GM18868 (cell line): Measurements from ENCODE around the gene SLC39A9.
"Not testable (repeated sequence)": the region's sequence is repeated elsewhere in the genome, so short reads cannot be mapped to it uniquely, and the experiment has no call there.

ENCODE experiments used
- ATAC-seq: cut with Tn5 transposase; IDR thresholded peaks from one replicate; pipeline ENCODE4 v1.9.1; 2021; ENCODE audit warnings: mild to moderate bottlenecking, moderate library complexity; ENCODE audit not compliant: unreplicated experiment

The SLC39A9 gene

GRCh38 chr14:69366761-69367160, 31.7 kb upstream of the SLC39A9 start:
- ATAC-seq, result no peak

DNA sequence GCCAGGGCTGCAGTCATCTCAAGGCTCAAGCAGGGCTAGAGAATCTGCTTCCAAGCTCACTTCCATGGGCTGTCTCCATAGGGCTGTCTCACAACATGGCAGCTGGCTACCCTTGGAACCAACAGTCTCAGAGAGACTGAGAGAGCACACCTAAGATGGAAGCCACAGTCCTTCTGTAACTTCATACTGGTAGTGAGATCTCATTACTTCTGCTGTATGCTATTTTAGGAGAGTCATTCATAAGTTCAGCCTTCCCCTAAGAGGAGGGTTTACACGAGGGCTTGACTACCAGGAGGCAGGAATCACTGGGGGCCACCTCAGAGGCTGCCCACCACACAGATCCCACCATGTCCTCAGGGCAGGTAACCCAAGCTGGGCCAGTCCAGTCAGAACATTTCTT, 30.1 kb upstream of the SLC39A9 start:
- ATAC-seq, result no peak

GRCh38 chr14:69370061-69370460, 28.4 kb upstream of the SLC39A9 start:
- no peak for ATAC-seq

DNA sequence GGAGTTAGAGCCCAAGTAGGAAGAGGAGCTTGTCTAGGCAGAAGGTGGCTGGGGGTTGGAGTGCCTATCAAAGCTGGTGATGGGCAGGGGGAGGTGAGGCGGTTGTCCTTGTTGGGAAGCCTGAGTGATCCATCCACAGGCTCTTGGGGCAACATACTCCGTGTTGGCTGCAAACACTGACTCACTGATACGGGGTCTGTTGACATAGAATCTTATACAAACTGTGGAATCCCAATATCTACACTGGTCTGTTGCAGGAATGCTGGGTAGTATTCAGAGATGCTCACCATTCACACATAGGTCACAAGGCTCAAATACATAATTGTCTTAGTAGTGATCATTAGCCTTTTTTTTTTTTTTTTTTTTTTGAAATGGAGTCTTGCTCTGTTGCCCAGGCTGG, 26.3 kb upstream of the SLC39A9 start:
- ATAC-seq, result no peak

GRCh38 chr14:69373104-69373503, 25.4 kb upstream of the SLC39A9 start:
- ATAC-seq, result no peak

- ATAC-seq, result no peak
These were observed 24.3 kb upstream of the SLC39A9 start for GRCh38 chr14:69374235-69374634.

DNA sequence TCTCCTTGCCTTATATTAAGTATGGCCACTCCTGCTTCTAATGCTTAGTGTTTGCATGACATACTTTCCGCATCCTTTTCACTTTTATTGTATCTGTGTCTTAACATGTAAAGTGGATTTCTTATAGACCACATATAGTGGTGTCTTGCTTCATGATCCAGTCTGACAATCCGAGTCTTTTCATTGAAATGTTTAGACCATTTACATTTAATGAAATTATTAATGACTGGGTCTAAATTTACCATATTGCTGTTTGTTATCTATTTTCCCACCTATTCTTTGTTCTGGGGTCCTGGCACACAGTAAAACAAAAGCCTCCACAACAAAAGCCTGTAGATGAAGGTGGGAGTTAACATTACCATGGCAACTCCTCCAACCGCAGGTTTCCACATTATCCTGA, 23.3 kb upstream of the SLC39A9 start:
- no peak for ATAC-seq

- ATAC-seq, result no peak
These were observed 22.8 kb upstream of the SLC39A9 start for GRCh38 chr14:69375722-69376121.

GRCh38 chr14:69376439-69376838, 22.1 kb upstream of the SLC39A9 start:
- no peak for ATAC-seq

GRCh38 chr14:69378274-69378673, 20.2 kb upstream of the SLC39A9 start:
- ATAC-seq, result no peak

GRCh38 chr14:69387311-69387710, 11.2 kb upstream of the SLC39A9 start:
- no peak for ATAC-seq

DNA sequence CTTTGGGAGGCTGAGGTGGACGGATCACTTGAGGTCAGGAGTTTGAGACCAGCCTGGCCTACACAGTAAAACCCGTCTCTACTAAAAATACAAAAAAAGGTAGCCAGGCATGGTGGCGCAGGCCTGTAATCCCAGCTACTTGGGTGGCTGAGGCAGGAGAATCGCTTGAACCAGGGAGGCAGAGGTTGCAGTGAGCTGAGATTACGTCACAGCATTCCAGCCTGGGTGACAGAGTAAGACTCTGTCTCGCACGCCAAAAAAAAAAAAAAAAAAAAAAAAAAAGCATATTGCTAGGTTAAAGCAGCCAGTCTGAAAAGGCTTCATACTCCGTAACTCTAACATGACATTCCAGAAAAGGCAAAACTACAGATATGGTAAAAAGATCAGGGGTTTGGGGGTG, 7.1 kb upstream of the SLC39A9 start:
- not testable (repeated sequence) for ATAC-seq

DNA sequence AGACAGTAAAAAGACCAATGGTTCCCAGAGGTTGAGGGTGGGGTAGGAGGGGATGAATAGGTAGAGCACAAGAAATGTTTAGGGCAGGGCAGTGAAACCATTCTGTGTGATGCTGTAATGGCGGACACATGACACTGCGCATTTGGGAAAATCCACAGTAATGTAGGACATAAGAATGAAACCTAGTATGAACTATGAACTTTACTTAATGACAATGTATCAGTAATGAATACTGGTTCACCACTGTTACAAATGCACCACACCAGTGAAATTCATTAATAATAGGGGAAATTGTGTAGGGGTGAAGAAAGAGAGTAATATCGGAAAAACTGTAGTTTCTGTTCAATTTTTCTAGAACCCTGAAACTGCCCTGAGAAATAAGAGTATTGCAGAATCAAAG, 6.0 kb upstream of the SLC39A9 start:
- ATAC-seq, result peak; percentile 49

DNA sequence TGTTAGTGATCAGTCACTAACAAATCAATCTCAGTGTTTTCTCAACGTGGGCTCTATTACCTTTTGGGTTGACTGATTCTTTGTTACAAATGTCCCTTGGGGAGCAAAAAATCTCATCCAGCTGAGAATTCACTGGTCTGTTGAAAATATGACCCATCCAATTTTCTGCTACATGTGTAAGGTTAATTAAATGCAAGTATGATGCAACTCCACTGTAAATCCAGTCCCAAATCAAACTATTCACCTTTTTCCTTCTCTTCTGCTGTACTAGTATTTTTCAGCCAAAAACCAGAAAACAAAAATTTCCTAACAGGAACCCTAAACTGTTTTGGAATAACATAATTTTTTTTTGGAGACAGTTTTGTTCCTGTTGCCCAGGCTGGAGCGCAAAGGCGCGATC, 2.6 kb upstream of the SLC39A9 start:
- no peak for ATAC-seq

GRCh38 chr14:69398818-69399210, 322 bp downstream of the SLC39A9 start:
- peak; percentile 17 for ATAC-seq

DNA sequence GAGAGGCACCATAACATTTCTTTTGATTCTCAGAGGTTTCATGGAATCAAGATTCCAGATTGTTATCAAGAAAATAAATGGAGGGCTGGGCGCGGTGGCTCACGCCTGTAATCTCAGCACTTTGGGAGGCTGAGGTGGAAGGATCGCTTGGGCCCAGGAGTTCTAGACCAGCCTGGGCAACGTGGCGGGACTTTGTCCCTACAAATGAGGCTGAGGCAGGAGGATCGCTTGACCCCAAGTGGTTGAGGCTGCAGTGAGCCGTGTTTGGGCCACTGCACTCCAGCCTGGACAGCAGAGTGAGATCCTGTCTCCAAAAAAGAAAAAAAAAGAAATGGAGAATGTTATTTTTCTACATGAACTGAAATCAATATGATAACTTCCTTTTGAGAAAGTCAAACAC, 1.3 kb downstream of the SLC39A9 start:
- no peak for ATAC-seq

DNA sequence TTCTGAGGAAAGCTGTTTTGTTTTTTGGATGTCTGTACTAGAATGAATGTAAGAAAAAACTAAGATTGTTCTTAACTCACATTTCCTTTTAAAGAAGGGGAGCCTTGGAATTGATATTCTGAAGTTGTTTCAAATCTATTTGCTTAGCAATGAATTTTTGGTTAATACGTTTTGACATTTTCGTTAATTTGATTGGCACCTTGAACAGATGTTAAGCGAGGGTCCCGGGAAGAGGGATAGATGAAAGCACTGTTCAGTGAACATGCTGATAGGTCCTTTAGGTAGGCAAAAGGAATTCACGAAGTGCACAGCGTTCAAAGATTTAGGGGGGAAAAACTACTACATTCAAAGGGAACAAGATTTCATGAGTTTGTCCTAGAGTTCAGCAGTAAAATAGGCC, 1.7 kb downstream of the SLC39A9 start:
- ATAC-seq, result no peak

DNA sequence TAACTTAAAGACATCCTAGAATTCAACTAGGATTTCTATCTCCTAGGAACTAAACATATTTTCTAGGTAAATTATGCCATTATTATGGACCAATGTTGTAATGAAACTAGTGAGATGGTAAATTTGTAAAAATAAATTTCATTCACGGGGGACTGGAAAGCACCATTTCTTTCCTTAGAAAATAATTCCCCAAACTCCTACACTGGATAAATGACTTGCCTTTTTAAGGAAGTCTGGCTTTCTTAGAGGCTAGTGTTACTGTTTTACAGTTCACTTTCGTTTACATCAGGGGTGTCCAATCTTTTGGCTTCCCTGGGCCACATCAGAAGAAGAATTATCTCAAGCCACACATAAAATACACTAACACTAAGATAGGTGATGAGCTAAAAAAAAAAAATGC, 3.3 kb downstream of the SLC39A9 start:
- no peak for ATAC-seq

DNA sequence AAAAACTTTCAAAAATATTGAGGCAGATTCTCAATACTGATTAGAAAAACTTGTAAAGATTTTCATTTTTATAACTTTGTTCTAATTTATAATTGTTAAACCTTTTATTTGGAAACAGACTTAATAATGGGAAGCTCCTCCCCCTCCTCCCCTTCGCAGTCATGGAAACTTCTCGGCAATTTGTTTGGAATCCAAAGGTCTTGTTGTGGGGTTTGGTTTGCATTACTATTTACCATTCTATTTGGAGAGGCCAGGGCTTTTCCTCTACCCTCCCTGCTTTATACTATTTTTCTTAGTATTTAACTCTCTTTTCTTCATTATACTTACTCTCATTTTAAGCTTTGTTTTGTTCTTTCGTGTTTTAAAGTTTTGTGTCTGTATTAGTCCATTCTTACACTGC, 6.0 kb downstream of the SLC39A9 start:
- ATAC-seq, result no peak

DNA sequence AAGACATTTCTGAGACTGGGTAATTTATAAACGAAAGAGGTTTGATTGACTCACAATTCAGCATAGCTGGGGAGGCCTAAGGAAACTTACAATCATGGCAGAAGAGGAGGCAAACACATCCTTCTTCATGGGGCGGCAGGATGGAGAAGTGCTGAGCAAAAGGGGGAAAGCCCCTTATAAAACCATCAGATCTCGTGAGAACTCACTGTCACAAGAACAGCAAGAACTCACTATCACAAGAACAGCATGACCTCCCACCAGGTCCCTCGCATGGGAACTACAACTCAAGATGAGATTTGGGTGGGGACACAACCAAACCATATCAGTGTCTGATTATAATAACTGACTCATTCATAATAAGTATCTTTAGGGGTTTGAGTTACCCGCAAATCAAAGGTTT, 6.4 kb downstream of the SLC39A9 start:
- ATAC-seq, result no peak

DNA sequence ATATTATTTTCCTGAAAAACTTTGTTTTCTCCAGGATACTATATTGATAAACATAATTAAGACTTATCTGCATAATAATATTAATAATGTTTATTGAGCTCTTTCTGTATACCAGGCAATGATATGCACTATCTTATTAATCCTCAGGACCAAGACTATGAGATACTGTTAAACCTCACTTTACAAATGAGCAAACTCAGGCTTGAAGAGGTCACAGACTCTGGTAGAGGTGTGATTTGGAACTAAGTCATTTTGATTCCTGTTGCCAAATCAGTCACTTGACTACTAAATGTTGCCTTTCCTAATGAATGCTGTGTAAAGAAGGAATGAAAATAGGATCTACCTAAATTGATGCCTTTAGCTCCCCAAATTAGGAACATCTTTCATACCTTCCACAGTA, 7.3 kb downstream of the SLC39A9 start:
- no peak for ATAC-seq

DNA sequence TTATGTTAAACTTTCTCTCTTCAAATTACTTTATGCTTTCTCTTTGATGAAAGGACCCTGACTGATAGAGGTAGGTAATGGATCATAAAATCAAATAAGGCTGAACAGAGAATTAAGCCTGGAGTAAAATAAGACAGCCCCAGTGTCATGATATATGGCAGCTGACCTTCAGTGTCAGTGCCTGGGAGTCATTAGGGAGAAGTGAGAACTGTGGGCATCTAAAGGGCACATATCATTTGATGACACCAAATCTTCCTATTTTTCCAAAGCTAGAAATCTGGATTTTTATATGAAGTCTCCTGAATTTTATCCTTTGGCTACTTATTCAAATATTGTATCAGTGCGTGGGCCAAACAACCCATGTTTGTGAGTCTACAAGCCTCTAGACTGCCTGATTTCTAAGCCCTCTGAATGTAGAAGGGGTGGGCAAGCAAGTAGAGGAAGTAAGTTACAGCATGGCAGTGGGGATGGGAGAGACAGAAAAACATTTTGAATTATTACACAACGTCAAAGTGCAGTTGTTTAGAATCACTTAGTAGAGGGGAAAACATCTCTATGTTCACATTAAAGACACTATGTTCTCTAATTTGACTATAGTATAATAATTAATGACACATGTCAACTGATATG, 10.0 kb downstream of the SLC39A9 start:
- no peak for ATAC-seq

- no peak for ATAC-seq
These were observed 15.0 kb downstream of the SLC39A9 start for GRCh38 chr14:69413483-69413882.
